Choroid plexus epithelial cell (primary cell): ENCODE measurements around the gene RUNX1.

Source experiments
- DNase-seq: peaks from one replicate; pipeline ENCODE4 v3.0.0-alpha.2; 2010; ENCODE audit warnings: low read depth
- H3K4me3 ChIP-seq: 2 replicates; pipeline ENCODE4 v1.5.1; 2011; ENCODE audit warnings: low read depth, mild to moderate bottlenecking, control low read depth, low read length, moderate library complexity
- CTCF ChIP-seq: conservative IDR thresholded peaks from 2 replicates; pipeline ENCODE4 v1.5.1; 2011; ENCODE audit warnings: low read depth, mild to moderate bottlenecking, control low read depth, inconsistent platforms, low read length, moderate library complexity

Gene RUNX1

GRCh38 chr21:34928637-34929036, 120.5 kb downstream of the RUNX1 start:
- no peak for DNase-seq
- TF ChIP-seq CTCF: no peak
- no peak overlapping the region for H3K4me3 ChIP-seq

GRCh38 chr21:34927992-34928391, 121.1 kb downstream of the RUNX1 start:
- DNase-seq: no peak
- no peak for TF ChIP-seq CTCF
- no peak overlapping the region for H3K4me3 ChIP-seq

GRCh38 chr21:34926803-34927467, 122.2 kb downstream of the RUNX1 start:
- no peak overlapping the region for H3K4me3 ChIP-seq
- DNase-seq: peak; percentile 72
- no peak for TF ChIP-seq CTCF

- no peak for TF ChIP-seq CTCF
- H3K4me3 ChIP-seq: no peak overlapping the region
- DNase-seq: no peak
Observed at GRCh38 chr21:34925597-34925996, 123.5 kb downstream of the RUNX1 start.

- H3K4me3 ChIP-seq: no peak overlapping the region
- no peak for TF ChIP-seq CTCF
Observed at GRCh38 chr21:34924771-34925419, 124.2 kb downstream of the RUNX1 start.

GRCh38 chr21:34924194-34924593, 124.9 kb downstream of the RUNX1 start:
- H3K4me3 ChIP-seq: no peak overlapping the region
- TF ChIP-seq CTCF: no peak
- DNase-seq: no peak

More at GRCh38 chr21:34924771-34925419, 124.2 kb downstream of the RUNX1 start:
- DNase-seq: no peak

- no peak overlapping the region for H3K4me3 ChIP-seq
- TF ChIP-seq CTCF: no peak
- no peak for DNase-seq
Observed at GRCh38 chr21:34923626-34924025, 125.5 kb downstream of the RUNX1 start.
